HG02610 (cell line): ENCODE results near the gene ANKRD9.
"Not testable (repeated sequence)": the region's sequence is repeated elsewhere in the genome, so short reads cannot be mapped to it uniquely, and the experiment has no call there.

Experiments used
- ATAC-seq: cut with Tn5 transposase; IDR thresholded peaks from one replicate; pipeline ENCODE4 v1.9.1; 2021; ENCODE audit warnings: mild to moderate bottlenecking, moderate library complexity; ENCODE audit not compliant: unreplicated experiment

Gene ANKRD9

DNA sequence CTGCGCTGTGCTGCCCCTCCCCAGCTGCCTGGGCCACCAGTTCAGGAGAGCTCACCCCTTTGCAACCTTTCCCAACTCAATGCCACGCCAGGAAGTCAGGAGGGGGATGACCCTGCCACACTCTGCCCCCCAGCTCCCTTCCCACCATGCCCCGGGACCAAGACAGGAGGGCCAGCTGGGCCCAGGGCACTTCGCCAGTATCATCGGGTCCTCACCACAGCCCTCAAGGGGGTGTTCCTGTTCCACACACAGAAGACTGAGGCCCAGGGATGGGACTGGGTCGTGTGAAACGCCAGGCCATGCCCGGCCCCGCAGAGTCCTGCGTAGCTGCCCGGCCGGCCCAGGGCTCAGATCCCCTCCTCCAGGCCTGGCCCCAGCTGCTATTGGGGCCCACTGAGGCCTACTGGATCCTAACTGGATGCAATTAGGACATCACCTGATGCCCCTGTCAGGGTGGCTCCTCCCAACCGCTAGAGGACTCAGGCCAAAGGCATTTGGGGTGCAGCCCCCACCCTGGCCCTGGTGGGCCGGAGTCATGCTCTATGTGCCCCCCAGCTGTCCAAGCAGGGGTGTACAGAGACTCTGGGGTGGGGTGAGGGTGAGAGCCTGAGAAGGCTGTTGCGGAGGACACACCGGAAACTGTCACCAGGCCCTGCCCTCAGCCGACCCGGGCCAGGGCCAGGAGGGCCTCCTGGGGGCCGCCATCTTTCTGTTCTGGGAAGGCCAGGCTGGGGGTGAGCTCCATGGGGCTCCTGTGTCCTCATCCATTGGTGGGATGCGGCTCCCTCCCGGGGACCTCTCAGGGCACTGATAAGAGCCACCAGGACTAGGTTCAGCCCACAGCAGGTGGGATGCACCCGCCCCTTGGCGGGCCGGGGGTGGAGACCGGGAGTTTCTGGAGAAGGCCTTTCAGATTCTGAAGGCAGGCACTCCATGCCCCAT is 29.3 kb upstream of the ANKRD9 start:
- ATAC-seq = no peak

GRCh38 chr14:102537981-102538601 is 28.5 kb upstream of the ANKRD9 start:
- ATAC-seq = no peak

GRCh38 chr14:102532204-102532658 is 22.7 kb upstream of the ANKRD9 start:
- ATAC-seq = no peak

DNA sequence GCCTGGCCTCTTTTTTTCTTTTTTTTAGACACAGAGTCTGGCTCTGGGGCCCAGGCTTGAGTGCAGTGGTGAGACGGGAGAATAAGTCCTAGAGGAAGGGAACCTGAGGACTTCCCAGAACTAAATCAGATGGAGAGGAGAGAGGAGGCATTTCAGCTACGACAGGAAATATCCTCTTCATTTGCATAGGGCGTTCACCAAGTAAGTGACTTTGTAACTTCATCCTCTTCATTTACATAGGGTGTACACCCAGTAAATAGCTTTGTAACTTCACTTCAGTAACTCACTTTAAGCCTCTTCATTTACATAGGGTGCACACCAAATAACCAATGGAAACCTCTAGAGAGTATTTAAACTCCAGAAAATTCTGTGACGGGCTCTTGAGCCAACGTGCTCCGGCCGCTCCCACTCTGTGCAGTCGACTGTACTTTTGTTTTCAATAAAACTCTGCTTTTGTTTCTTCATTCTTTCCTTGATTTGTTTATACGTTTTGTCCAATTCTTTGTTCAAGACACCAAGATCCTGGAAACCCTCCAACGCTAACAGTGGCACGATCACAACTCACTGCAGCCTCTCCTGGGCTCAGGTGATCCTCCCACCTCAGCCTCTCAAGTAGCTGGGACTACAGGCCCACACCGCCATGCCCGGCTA is 21.4 kb upstream of the ANKRD9 start:
- no peak for ATAC-seq

DNA sequence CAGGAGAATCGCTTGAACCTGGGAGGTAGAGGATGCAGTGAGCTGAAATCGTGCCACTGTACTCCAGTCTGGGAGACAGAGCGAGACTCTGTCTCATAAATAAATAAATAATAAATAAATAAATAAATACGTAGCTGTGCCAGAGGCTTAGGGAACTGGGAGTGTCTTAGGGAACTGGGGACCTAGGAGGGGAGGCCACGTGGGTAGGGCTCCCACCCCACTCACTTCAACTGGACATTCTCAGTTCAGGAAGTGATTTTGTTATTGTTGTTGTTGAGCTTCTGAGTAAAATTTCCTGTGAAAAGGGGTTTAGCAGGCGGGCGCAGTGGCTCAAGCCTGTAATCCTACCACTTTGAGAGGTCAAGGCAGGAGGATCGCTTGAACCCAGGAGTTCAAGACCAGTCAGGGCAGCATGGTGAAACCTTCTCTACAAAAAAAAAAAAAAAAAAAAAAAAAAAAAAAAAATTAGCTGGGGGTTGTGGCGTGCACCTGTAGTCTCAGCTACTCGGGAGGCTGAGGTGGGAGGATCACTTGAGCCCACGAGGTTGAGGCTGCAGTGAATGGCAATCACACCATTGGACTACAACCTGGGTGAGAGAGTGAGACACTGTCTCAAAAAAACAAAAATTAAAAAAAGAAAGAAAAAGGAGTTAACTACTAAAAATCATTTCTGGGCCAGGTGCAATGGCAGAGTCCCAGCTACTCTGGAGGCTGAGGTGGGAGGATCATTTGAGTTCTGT is 19.0 kb upstream of the ANKRD9 start:
- no peak for ATAC-seq

GRCh38 chr14:102525929-102526497 is 16.4 kb upstream of the ANKRD9 start:
- no peak for ATAC-seq

GRCh38 chr14:102525219-102525928 is 15.8 kb upstream of the ANKRD9 start:
- ATAC-seq = no peak

DNA sequence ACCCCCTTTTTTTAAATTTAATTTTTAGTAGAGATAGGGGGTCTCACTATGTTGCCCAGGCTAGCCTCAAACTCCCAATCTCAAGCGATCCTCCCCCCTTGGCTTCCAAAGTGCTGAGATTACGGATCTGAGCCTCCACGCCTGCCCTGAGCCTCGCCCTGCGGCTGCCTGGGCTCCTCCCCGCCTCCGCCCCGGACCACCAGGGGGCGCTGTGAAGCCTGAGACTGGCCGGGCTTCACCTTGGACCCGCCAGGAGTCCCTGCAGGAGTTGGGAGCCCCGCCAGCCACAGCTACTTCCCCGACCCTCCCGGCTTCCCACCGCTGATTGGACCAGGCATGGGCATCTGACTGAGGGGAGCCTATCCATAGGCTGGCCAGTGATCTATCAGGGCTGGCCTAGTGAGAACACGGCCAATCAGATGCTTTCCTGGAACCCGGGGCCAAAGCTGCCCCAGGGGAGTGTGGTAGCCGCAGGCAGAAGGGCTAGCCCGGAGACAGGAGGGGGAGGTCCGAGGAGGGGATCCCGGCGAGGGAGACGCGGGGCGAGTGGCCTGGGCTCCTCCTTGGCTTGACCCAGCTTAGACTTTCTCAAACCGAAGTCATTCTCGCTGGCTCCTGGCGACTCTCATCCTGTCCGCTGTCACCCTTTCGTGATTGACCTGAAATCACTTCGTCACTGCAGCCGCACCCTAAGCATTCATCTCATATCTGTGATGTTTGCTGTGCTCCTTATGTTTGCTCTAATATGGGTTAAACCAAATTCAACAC is 15.1 kb upstream of the ANKRD9 start:
- ATAC-seq = peak; percentile 95

- ATAC-seq = no peak
These were observed 14.2 kb upstream of the ANKRD9 start for GRCh38 chr14:102523569-102524450.

- ATAC-seq = no peak
These were observed 13.6 kb upstream of the ANKRD9 start for GRCh38 chr14:102523200-102523568.

DNA sequence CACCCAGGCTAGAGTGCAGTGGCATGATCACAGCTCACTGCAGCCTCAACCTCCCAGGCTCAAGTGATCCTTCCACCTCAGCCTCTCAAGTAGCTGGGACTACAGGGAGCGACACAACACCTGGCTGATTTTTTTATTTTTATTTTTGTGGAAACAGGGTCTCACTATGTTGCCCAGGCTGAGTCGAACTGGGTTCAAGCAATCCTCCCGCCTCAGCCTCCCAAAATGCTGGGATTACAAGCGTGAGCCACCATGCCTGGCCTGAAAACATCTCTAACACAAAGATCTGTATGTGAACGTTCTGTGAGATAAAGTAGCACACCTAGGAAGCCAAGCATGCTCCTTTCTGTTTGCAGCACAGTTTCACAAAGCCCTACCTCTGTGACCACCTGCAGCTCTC is 10.1 kb upstream of the ANKRD9 start:
- not testable (repeated sequence) for ATAC-seq

DNA sequence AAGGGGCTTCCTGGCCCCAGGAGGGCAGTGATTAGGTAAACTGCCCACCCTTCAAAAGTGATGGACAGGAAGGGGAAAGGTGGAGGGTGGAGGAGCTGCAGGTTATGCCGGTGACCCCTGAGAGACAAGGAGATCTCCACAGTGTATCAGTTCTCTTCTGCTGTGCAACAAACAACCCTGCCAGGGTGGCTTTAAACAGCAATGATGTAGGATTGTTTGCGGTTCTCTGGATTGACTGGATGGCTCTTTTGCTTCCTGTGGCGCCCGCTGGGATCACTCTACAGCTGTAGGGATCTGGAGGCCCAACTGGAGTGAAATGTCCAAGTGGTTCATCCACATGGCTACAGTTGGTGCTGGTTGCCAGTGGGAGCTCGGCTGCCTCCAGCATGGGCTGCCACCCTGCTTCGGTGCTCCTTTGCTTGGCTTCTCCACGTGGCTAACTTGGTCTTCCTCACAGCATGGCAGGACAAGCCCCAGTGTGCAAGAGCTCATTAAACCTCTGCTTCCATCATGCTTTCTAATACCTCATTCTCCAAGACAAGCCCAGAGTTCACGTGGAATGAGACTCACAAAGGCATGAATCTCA is 8.6 kb upstream of the ANKRD9 start:
- no peak for ATAC-seq

DNA sequence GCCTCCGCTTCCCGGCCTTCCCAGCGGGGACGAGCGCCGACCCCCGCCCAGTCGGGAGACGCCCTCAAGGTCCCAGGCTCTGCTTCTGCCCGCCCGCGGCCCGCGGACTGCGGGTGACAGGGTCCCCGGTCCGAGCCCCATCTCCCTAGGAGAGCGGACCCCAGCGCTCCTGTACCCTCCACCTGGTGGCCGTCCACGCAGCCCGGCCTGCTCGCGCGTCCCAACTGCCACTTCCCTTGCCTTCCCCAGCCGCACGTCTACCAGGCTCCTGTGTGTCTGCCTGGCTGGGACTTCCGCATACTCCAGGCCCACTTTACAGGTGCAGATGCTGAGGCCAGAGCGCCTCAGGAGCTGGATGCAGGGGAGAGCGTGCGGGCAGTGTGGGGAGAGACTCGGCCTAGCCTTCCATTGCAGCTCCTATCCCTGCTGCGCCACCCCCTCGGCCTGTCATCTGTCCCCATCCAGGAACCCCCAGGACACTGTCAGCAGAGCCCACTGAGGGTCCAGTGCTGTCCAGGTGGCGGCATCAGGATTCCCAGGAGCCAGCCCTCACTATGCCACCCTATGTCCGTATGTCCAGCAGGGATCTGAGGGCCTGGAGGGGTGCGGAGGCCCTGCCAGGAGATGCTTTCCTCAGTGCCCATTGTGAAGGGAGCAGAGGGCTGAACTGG is 8.0 kb upstream of the ANKRD9 start:
- ATAC-seq = no peak

DNA sequence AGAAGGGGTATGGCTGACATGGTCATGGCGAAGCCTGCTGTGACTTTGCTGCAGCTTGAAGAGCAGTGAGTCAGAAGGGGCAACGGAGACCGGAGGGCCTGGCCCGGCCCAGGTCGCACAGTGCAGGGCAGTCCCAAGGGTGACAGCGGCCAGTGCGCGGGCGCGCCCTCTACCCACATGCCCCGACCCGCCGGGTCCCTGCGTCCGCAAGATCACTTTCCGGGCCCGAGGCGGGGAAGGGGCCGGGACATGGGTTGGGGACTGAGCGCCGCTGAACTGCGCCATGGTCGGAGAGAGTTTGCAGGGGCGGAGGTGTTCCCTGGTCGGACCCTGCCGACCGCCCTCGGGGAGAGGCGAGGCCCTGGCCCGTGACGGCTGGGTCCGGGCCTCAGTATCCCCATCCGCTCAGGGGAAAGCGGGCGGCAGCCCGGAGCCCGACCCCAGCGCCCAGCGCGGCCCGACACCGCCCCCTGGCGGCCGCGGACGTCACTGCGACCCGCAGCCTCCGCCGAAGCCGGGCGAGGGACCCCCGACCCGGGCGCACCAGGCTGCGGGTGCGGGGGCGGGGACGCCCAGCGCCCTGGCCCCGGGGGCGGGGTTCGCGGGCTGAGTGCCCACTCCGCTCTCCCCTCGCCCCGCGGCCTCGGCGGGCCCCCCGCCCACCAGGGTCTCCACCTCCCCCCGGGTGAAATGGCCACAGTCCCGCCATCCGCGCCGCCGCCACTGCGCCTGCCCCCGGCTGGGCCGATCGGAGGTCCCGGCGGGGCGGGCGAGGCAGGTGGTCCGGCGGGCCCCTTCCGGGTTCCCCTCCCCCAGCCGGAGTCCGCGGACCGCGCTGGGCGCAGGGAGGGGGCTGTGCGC is 7.2 kb upstream of the ANKRD9 start:
- ATAC-seq = no peak

GRCh38 chr14:102514987-102515733 is 5.6 kb upstream of the ANKRD9 start:
- ATAC-seq = no peak
